K562 (cell line): ENCODE results near the gene SYNE2. TPM values are rescaled to one million over a fixed set of nuclear protein-coding genes. Genes with fewer than 3 reads are reported as not detected.
"Not testable (repeated sequence)": the region's sequence is repeated elsewhere in the genome, so short reads cannot be mapped to it uniquely, and the experiment has no call there.

Source experiments
- ATAC-seq: fragments of 200-7000 bp; cut with Tn5 transposase; 3 replicates; pipeline ENCODE4 v1.9.1; 2020; ENCODE audit warnings: moderate library complexity
- BruUV-seq: library from RNA; stranded (reverse); fragments of 400-500 nt; replicated peaks from 2 replicates; lab custom pipeline; 2021; lab: Mats Ljungman, UMichigan
- CTCF ChIA-PET: fragments of 300-600 bp; formaldehyde crosslinking; extraction: SDS; loops from one replicate; lab custom pipeline; 2021; ENCODE audit warnings: low intra/inter-chr PET ratio; lab: Yijun Ruan, JAX
- POLR2A ChIA-PET: fragments of 300-600, 350-650 bp; sonication (Branson Sonifier 250); formaldehyde crosslinking; extraction: SDS; loops from one replicate; lab custom pipeline; 2021; ENCODE audit warnings: antibody characterized with exemption, inconsistent platforms; lab: Yijun Ruan, JAX
- DNase-seq, 4 experiments: peaks; one replicate each; pipeline versions ENCODE4 v3.0.0 to v3.0.0-alpha.2; 2011 to 2018; ENCODE audit warnings: low spot score in 3 of 4, mixed read lengths in 3 of 4; ENCODE audit errors: extremely low read depth in 1 of 4
- FAIRE-seq: peaks from 2 replicates; lab custom pipeline; 2011; peaks lifted over from hg19 to GRCh38; lab: Jason Lieb, UNC
- H2AFZ ChIP-seq: 2 replicates; pipeline ENCODE4 v1.6.0; 2011; ENCODE audit warnings: low read depth, low read length, control low read depth, inconsistent platforms
- H3K27ac ChIP-seq: fragments of 200-600 bp; 3 replicates; pipeline ENCODE4 v1.8.0; 2011; ENCODE audit warnings: low read depth, mild to moderate bottlenecking, control low read depth, inconsistent platforms, low read length, moderate library complexity, mixed read lengths; ENCODE audit errors: extremely low read depth
- H3K27me3 ChIP-seq, 2 experiments: fragments of 300-600 bp in 1 of 2; 2 replicates in 1 of 2; 3 replicates in 1 of 2; pipeline versions ENCODE4 v1.6.0 to v1.8.0; 2011; ENCODE audit warnings: inconsistent platforms in 2 of 2, low read length in 2 of 2, mild to moderate bottlenecking in 1 of 2, mixed read lengths in 1 of 2, moderate library complexity in 1 of 2; ENCODE audit not compliant: control insufficient read depth in 2 of 2, insufficient read depth in 2 of 2
- H3K36me3 ChIP-seq: fragments of 300-600 bp; 3 replicates; pipeline ENCODE4 v1.8.0; 2011; ENCODE audit warnings: mild to moderate bottlenecking, low read length, inconsistent platforms; ENCODE audit not compliant: control insufficient read depth, insufficient read depth
- H3K4me1 ChIP-seq, 2 experiments: fragments of 200-600 bp in 1 of 2; replicated peaks in 1 of 2; 2 replicates in 1 of 2; 3 replicates in 1 of 2; pipeline versions ENCODE4 v1.5.1 to v1.8.0; 2011; ENCODE audit warnings: inconsistent platforms in 2 of 2, low read length in 2 of 2, mild to moderate bottlenecking in 1 of 2, mixed read lengths in 1 of 2, moderate library complexity in 1 of 2; ENCODE audit not compliant: control insufficient read depth in 2 of 2, insufficient read depth in 2 of 2
- H3K4me2 ChIP-seq: 2 replicates; pipeline ENCODE4 v1.6.1; 2011; ENCODE audit warnings: low read length, control low read depth, inconsistent platforms, mixed read lengths; ENCODE audit not compliant: insufficient read depth
- H3K4me3 ChIP-seq: fragments of 200-600 bp; sonication (generic), shearing (Covaris generic); 2 replicates; pipeline ENCODE4 v1.5.1; 2016; ENCODE audit warnings: control low read depth, inconsistent platforms
- H3K79me2 ChIP-seq: fragments of 200-600 bp; 3 replicates; pipeline ENCODE4 v1.8.0; 2011; ENCODE audit warnings: low read length, inconsistent platforms; ENCODE audit not compliant: control insufficient read depth, insufficient read depth
- H3K9ac ChIP-seq, 2 experiments: 2 replicates each; pipeline versions ENCODE4 v1.6.0 to v1.6.1; 2011; ENCODE audit warnings: low read depth in 2 of 2, low read length in 2 of 2, control low read depth in 1 of 2, inconsistent platforms in 1 of 2, mild to moderate bottlenecking in 1 of 2, mixed read lengths in 1 of 2; ENCODE audit not compliant: insufficient read depth in 1 of 2
- H3K9me1 ChIP-seq: one replicate; pipeline ENCODE4 v1.6.0; 2011; ENCODE audit warnings: inconsistent platforms, mild to moderate bottlenecking, low read length, moderate library complexity; ENCODE audit not compliant: control insufficient read depth, insufficient read depth
- H3K9me3 ChIP-seq: replicated peaks from 2 replicates; pipeline ENCODE4 v1.5.1; 2011; ENCODE audit warnings: low read depth, low read length, inconsistent platforms; ENCODE audit not compliant: control insufficient read depth, insufficient read depth
- H4K20me1 ChIP-seq: replicated peaks from 2 replicates; pipeline ENCODE4 v1.6.1; 2011; ENCODE audit warnings: low read length, inconsistent platforms, mixed read lengths; ENCODE audit not compliant: control insufficient read depth, insufficient read depth
- WGBS: fragments of 100-300 bp; shearing (Covaris generic); methylation state at CpG from one replicate; pipeline ENCODE4 v1.1.6; 2016; ENCODE audit warnings: low coverage, mixed read lengths; ENCODE audit not compliant: insufficient coverage; ENCODE audit errors: missing lambda C conversion rate; 5-methylcytosine and 5-hydroxymethylcytosine counted together
- in situ Hi-C: fragments of 300-500 bp; cut with MboI; formaldehyde crosslinking; loops from 4 replicates; pipeline ENCODE4 v1.15.0; 2018; ENCODE audit warnings: inconsistent platforms, mixed read lengths
- intact Hi-C: fragments of 100-400 bp; cut with micrococcal nuclease; formaldehyde crosslinking; loops from 2 replicates; pipeline ENCODE4 v1.14.2; 2022
- polyA plus RNA-seq, 8 experiments: library from polyadenylated mRNA; depleted of rRNA in 4 of 8; stranded (reverse) in 5 of 8; unstranded in 3 of 8; fragments of >200 nt; fragmentation: Nextera tagmentation in 2 of 8; fragmentation: Illumina TruSeq in 1 of 8; extraction: Ambion mirVana in 2 of 8; extraction: Trizol in 1 of 8; gene quantifications; 2 replicates each; pipeline versions ENCODE4 v1.2.1 to v1.2.3, GENCODE V29; 2011 to 2014; ENCODE audit warnings: inconsistent platforms in 1 of 8, missing spikeins in 1 of 8
- total RNA-seq, 7 experiments: library from RNA; depleted of rRNA in 6 of 7; stranded (reverse); fragments of >200 nt in 6 of 7; fragmentation: Illumina TruSeq in 2 of 7; extraction: Trizol in 2 of 7; gene quantifications; 2 replicates each; pipeline versions ENCODE4 v1.2.1 to v1.2.3, GENCODE V29; 2011 to 2021; ENCODE audit warnings: low replicate concordance in 1 of 7
- TF ChIP-seq, protein P1 (sequence below), 2 experiments: fragments of 450-650 bp in 1 of 2; sonication (generic) in 1 of 2; formaldehyde crosslinking in 1 of 2; IDR thresholded peaks; 2 replicates each; pipeline versions ENCODE4 v1.7.1 to v1.9.0; 2016 to 2022; ENCODE audit warnings: inconsistent platforms in 1 of 2, mild to moderate bottlenecking in 1 of 2, missing genetic modification reagents in 1 of 2

The SYNE2 gene
- total and polyA plus RNA-seq, 9 of the 15 experiments (the other 6 are each of a cell fraction or from before 2014, with no cell fraction given), result 0.06 to 0.53 (median 0.11) TPM

DNA sequence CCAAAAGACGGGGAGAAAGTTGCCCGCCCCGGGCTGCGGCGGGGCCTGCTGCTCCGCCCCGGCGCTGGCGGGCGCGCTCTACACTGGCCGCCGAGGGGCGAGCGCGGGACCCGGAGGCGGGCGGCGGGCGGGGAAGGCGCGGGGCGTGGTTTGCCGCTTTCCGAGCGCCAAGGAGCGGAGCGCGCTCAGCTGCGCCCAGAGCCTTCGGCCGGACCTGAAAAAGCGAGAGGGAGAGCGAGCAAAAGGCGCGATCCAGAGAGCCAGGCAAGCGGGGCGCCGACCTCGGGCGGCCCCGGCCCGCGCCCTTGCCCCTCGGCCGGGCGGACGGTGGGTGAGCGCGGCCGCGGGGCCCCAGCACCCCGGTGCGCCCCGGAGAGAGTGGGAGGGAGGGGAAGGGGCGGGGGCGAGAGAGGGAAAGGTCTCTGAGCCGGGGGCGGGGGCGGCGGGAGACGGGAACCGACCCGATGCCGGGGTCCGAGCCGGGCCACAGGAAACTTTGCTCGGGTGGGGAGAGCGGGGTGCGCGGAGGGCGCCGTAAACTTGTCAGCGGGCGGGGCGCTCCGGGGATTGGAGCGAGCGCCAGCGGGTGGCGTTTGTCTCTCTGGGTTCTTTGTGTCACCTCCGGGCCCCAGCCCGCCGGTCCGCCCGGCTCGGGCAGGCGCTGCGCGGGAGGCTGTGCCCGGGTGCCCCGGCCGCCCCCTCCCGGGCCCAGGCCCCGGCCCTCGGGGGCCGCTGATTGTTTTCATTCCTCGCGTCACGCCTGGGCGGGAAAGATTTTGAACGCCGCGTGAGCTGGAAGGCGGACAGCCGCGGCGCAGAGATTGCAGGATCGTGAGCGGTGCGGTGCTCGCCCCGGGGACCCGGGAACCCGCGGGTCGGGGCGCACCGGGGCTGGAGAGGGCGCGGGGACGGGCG, at the start of gene SYNE2 (continued):
- TF ChIP-seq, protein P1, sequence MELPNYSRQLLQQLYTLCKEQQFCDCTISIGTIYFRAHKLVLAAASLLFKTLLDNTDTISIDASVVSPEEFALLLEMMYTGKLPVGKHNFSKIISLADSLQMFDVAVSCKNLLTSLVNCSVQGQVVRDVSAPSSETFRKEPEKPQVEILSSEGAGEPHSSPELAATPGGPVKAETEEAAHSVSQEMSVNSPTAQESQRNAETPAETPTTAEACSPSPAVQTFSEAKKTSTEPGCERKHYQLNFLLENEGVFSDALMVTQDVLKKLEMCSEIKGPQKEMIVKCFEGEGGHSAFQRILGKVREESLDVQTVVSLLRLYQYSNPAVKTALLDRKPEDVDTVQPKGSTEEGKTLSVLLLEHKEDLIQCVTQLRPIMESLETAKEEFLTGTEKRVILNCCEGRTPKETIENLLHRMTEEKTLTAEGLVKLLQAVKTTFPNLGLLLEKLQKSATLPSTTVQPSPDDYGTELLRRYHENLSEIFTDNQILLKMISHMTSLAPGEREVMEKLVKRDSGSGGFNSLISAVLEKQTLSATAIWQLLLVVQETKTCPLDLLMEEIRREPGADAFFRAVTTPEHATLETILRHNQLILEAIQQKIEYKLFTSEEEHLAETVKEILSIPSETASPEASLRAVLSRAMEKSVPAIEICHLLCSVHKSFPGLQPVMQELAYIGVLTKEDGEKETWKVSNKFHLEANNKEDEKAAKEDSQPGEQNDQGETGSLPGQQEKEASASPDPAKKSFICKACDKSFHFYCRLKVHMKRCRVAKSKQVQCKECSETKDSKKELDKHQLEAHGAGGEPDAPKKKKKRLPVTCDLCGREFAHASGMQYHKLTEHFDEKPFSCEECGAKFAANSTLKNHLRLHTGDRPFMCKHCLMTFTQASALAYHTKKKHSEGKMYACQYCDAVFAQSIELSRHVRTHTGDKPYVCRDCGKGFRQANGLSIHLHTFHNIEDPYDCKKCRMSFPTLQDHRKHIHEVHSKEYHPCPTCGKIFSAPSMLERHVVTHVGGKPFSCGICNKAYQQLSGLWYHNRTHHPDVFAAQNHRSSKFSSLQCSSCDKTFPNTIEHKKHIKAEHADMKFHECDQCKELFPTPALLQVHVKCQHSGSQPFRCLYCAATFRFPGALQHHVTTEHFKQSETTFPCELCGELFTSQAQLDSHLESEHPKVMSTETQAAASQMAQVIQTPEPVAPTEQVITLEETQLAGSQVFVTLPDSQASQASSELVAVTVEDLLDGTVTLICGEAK (IDR thresholded peaks at IDR 0.05), result no peak
- TF ChIP-seq, protein P1 (CRISPR knock-in tag; IDR thresholded peaks at IDR 0.05), result no peak

DNA sequence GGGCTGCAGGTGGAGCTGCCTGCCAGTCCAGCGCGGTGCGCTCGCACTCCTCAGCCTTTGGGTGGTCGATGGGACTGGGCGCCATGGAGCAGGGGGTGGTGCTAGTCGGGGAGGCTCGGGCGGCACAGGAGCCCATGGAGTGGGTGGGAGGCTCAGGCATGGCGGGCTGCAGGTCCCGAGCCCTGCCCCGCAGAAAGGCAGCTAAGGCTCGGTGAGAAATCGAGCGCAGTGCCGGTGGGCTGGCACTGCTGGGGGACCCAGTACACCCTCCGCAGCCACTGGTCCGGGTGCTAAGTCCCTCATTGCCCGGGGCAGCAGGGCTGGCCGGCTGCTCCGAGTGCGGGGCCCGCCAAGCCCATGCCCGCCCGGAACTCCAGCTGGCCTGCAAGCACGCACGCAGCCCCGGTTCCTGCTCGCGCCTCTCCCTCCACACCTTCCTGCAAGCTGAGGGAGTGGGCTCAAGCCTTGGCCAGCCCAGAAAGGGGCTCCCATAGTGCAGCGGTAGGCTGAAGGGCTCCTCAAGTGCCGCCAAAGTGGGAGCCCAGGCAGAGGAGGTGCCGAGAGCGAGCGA, 49.5 kb upstream of the SYNE2 start:
- H4K20me1 ChIP-seq, H3K79me2 ChIP-seq, intact Hi-C loops, CTCF ChIA-PET, in situ Hi-C loops, ATAC-seq, H3K36me3 ChIP-seq, DNase-seq, H3K4me2 ChIP-seq, POLR2A ChIA-PET, H3K9ac ChIP-seq, H2AFZ ChIP-seq, H3K27me3 ChIP-seq, BruUV-seq, H3K4me3 ChIP-seq, H3K9me3 ChIP-seq, H3K4me1 ChIP-seq, H3K27ac ChIP-seq, FAIRE-seq, H3K9me1 ChIP-seq: not testable (repeated sequence)
- WGBS, result 32% methylated on average over 10 of the region's 35 CpGs

DNA sequence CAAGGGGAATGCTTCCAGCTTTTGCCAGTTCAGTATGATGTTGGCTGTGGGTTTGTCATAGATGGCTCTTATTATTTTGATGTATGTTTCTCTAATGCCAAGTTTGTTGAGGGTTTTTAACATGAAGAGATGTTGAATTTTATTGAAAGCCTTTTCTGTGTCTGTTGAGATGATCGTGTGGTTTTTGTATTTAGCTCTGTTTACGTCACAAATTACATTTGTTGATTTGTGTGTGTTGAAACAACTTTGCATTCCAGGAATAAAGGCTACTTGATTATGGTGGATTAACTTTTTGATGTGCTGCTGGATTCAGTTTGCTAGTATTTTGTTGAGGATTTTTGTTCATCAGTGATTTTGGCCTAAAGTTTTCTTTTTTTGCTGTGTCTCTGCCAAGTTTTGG, 46.7 kb upstream of the SYNE2 start:
- H3K4me2 ChIP-seq, H3K9me3 ChIP-seq, CTCF ChIA-PET, DNase-seq, H3K79me2 ChIP-seq, H3K4me1 ChIP-seq, H3K9me1 ChIP-seq, H3K9ac ChIP-seq, H4K20me1 ChIP-seq, H3K27me3 ChIP-seq, BruUV-seq, POLR2A ChIA-PET, in situ Hi-C loops, H3K4me3 ChIP-seq, H3K36me3 ChIP-seq, intact Hi-C loops, ATAC-seq, H3K27ac ChIP-seq, FAIRE-seq, H2AFZ ChIP-seq: not testable (repeated sequence)
- 0% methylated on average over 2 of the region's 2 CpGs for WGBS
